Lower lobe of right lung (tissue), 2 donors: ENCODE results near the gene PALD1. TPM values are rescaled to one million over a fixed set of nuclear protein-coding genes. Genes with fewer than 3 reads are reported as not detected.

Experiments used
- ATAC-seq, 2 donors: fragments of 200-7000 bp; cut with Tn5 transposase; one replicate each; pipeline ENCODE4 v1.9.1; 2020 to 2022; ENCODE audit warnings: mild to moderate bottlenecking in 2 of 2, moderate library complexity in 2 of 2
- DNase-seq: peaks from one replicate; pipeline ENCODE4 v3.0.0-alpha.2; 2020
- H3K27ac ChIP-seq: fragments of 200-600 bp; one replicate; pipeline ENCODE4 v1.8.0; 2022
- H3K27me3 ChIP-seq: fragments of 200-600 bp; one replicate; pipeline ENCODE4 v1.8.0; 2022; ENCODE audit warnings: low read depth
- H3K36me3 ChIP-seq: fragments of 200-600 bp; one replicate; pipeline ENCODE4 v1.8.0; 2022; ENCODE audit warnings: mild to moderate bottlenecking
- H3K4me1 ChIP-seq: fragments of 200-600 bp; one replicate; pipeline ENCODE4 v1.8.0; 2022
- H3K4me3 ChIP-seq: fragments of 200-600 bp; one replicate; pipeline ENCODE4 v1.8.0; 2022; ENCODE audit warnings: mild to moderate bottlenecking
- H3K9me3 ChIP-seq: fragments of 200-600 bp; one replicate; pipeline ENCODE4 v1.8.0; 2022
- intact Hi-C: fragments of 100-400 bp; cut with DNase I; formaldehyde crosslinking; loops from one replicate; pipeline ENCODE4 v1.11.0; 2022
- total RNA-seq: library from RNA; stranded (reverse); fragmentation: NEBNext Ultra II Directional; extraction: Animal tissue kit (Norgen Biotek cat#: 25700); gene quantifications from one replicate; pipeline ENCODE4 v1.2.1, GENCODE V29; 2021
- TF ChIP-seq, protein P1 (sequence below): fragments of 200-600 bp; IDR thresholded peaks from one replicate; pipeline ENCODE4 v1.8.0; 2022; ENCODE audit warnings: antibody characterized with exemption, mild to moderate bottlenecking
- donor health status: DM: no; HTN: yes; CAD: no; lungs with severe emphysema.

PALD1 gene
- total RNA-seq, 1 donor from 2014 or later, result 16.0 TPM

DNA sequence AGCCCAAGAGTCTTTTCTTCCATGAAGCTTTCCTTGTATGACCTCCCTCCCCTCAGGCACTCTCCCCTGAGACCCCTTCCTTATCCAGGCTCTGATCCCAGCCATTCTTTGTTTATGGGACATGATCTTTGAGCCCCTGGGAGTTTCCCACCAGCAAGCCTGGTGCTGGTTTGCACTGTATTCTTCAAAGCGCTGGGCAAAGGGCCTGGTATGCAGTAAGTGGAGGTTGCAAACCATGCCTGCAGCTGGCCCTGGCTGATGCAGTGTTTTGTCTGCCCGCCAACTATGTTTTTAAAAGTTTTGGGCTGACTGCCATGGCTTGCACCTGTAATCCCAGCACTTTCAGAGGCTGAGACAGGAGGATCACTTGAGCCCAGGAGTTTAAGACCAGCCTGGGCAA, 30.3 kb upstream of the PALD1 start:
- intact Hi-C loops, result no loop called here
- H3K4me3 ChIP-seq, result no peak overlapping the region
- no peaks in the 10 kb centered on the region for H3K4me1 ChIP-seq
- H3K27me3 ChIP-seq, result no peaks in the 10 kb centered on the region
- no peaks in the 10 kb centered on the region for H3K36me3 ChIP-seq
- DNase-seq (no peak), ATAC-seq (no peak)
- TF ChIP-seq, protein P1, sequence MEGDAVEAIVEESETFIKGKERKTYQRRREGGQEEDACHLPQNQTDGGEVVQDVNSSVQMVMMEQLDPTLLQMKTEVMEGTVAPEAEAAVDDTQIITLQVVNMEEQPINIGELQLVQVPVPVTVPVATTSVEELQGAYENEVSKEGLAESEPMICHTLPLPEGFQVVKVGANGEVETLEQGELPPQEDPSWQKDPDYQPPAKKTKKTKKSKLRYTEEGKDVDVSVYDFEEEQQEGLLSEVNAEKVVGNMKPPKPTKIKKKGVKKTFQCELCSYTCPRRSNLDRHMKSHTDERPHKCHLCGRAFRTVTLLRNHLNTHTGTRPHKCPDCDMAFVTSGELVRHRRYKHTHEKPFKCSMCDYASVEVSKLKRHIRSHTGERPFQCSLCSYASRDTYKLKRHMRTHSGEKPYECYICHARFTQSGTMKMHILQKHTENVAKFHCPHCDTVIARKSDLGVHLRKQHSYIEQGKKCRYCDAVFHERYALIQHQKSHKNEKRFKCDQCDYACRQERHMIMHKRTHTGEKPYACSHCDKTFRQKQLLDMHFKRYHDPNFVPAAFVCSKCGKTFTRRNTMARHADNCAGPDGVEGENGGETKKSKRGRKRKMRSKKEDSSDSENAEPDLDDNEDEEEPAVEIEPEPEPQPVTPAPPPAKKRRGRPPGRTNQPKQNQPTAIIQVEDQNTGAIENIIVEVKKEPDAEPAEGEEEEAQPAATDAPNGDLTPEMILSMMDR, result no peak
- H3K27ac ChIP-seq, result no peak overlapping the region
- H3K9me3 ChIP-seq, result no peaks in the 10 kb centered on the region

DNA sequence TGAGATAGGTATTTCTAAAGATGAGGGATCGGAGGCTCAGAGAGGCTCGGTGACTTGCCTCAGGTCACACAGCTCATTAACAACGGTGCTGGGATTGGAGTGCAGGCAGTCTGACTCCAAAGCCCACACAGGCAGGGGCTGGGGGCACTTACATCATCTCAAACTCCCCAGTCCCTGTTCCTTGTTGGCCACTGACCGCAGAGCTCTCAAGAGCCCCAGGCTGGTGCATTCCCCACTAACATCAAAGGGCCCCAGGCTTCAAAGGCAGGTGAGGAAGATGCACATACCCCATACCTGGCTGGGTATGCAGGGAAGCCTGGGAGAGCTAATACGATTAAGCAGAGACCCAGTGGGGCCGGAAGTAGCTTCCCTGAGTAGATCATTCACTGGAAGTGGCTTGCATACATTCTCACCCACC, 23.3 kb upstream of the PALD1 start:
- DNase-seq, result no peak
- H3K27ac ChIP-seq, result no peak overlapping the region
- H3K36me3 ChIP-seq, result no peaks in the 10 kb centered on the region
- no peaks in the 10 kb centered on the region for H3K9me3 ChIP-seq
- peaks cover 13% of the 10 kb centered on the region for H3K4me1 ChIP-seq
- H3K27me3 ChIP-seq, result peaks cover 13% of the 10 kb centered on the region
- ATAC-seq, result no peak
- intact Hi-C loops, result no loop called here
- TF ChIP-seq, protein P1, result no peak
- no peak overlapping the region for H3K4me3 ChIP-seq

DNA sequence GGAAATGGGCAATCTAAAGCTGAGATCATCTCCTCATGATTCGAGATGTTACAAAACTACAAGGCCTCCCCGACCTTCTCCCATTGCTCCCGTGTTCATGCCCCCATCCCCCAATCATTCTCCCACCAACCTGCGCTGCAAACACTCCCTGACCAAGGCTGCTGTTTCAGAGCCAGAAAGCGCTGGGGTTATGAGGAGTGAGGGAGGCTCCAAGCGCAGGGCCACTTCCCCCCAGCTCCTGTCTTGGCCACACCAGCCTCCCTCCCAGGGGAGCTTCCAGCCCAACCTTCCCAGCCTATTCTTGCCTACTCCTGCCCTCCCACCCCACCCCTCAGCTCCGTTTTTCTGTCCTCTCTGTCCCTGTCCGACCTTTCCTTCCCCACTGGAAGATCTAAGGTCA, 22.4 kb upstream of the PALD1 start:
- Histone ChIP-seq H3K27ac (no peak overlapping the region), H3K9me3 (no peaks in the 10 kb centered on the region), H3K36me3 (no peaks in the 10 kb centered on the region), H3K4me1 (peaks cover 15% of the 10 kb centered on the region), H3K4me3 (no peak overlapping the region), H3K27me3 (peaks cover 13% of the 10 kb centered on the region)
- intact Hi-C loops, result no loop called here
- TF ChIP-seq, protein P1, result no peak
- ATAC-seq, result no peak
- DNase-seq, result no peak

- peaks cover 32% of the 10 kb centered on the region for H3K4me1 ChIP-seq
- H3K4me3 ChIP-seq, result peak overlapping the region; percentile 43
- intact Hi-C loops, result no loop called here
- no peaks in the 10 kb centered on the region for H3K36me3 ChIP-seq
- DNase-seq (no peak), ATAC-seq (no peak)
- H3K27me3 ChIP-seq, result peaks cover 13% of the 10 kb centered on the region
- H3K9me3 ChIP-seq, result no peaks in the 10 kb centered on the region
- TF ChIP-seq, protein P1, result no peak
- H3K27ac ChIP-seq, result no peak overlapping the region
These were observed 20.7 kb upstream of the PALD1 start for GRCh38 chr10:70457759-70458305.

DNA sequence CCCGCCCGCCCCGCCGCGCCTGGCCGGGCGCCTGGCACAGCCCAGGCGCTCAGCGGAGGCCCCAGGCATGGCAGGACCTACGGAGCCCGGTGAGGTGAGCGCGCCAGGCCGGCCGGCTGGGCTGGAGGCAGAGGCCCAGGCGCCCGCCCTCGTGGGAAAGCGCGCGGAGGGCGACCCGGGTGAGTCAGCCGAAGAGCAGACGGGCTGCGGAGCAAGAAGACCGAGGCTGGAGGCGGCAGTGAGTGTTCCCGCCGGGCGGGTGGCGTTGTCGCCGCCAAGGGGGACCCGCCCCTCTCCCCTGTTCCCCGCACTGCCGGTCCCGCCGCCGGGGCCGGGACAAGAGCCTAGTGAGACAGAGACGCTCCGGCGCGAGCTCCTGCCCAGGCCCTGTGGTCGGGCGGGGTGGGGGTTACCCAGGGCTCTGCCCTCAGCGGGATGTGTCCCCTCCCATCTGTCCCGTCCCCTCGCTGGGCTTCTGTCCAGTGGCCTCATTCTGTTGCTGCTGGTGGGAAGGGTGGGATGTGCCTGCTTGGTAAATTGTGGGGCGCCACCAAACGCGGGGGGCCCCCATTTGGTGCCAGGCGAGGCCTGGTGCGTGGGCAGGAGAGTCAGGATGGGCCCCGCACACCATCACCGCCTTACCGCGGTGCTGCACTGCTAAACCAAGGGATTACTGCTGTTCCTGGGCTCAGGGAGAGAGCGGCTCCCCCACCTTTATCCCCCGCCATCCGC, 20.1 kb upstream of the PALD1 start:
- H3K4me3 ChIP-seq, result peak overlapping the region; percentile 43
- intact Hi-C loops, result no loop called here
- H3K27ac ChIP-seq, result peak overlapping the region; percentile 53
- peaks cover 13% of the 10 kb centered on the region for H3K27me3 ChIP-seq
- TF ChIP-seq, protein P1, result no peak
- H3K36me3 ChIP-seq, result no peaks in the 10 kb centered on the region
- no peaks in the 10 kb centered on the region for H3K9me3 ChIP-seq
- peaks cover 33% of the 10 kb centered on the region for H3K4me1 ChIP-seq
- peak; percentile 85 to 89 for ATAC-seq
- peak; percentile 78 for DNase-seq
